CD1c-positive myeloid dendritic cell (primary cell): ENCODE data around the gene TNRC6B.

ENCODE experiments used
- DNase-seq: peaks from one replicate; pipeline ENCODE4 v3.0.0-alpha.2; 2016; ENCODE audit errors: extremely low spot score

The TNRC6B gene

GRCh38 chr22:40326905-40327735 lies 149.4 kb downstream of the TNRC6B start:
- DNase-seq = no peak

- DNase-seq = peak; percentile 16
These were observed 151.1 kb downstream of the TNRC6B start for GRCh38 chr22:40328546-40329456.

- no peak for DNase-seq
These were observed 151.7 kb downstream of the TNRC6B start for GRCh38 chr22:40329466-40329865.

GRCh38 chr22:40330086-40330485 lies 152.4 kb downstream of the TNRC6B start:
- DNase-seq = no peak

GRCh38 chr22:40330615-40331014 lies 152.9 kb downstream of the TNRC6B start:
- DNase-seq = peak; percentile 34

- DNase-seq = no peak
These were observed 154.0 kb downstream of the TNRC6B start for GRCh38 chr22:40331706-40332105.

- DNase-seq = no peak
These were observed 154.6 kb downstream of the TNRC6B start for GRCh38 chr22:40332319-40332781.

- DNase-seq = no peak
These were observed 156.3 kb downstream of the TNRC6B start for GRCh38 chr22:40334060-40334459.

GRCh38 chr22:40334899-40335298 lies 157.2 kb downstream of the TNRC6B start:
- DNase-seq = no peak

GRCh38 chr22:40335358-40335757 lies 157.6 kb downstream of the TNRC6B start:
- DNase-seq = no peak

- DNase-seq = no peak
These were observed 162.3 kb downstream of the TNRC6B start for GRCh38 chr22:40340044-40340443.

GRCh38 chr22:40341604-40342003 lies 163.9 kb downstream of the TNRC6B start:
- no peak for DNase-seq

GRCh38 chr22:40342521-40342920 lies 164.8 kb downstream of the TNRC6B start:
- DNase-seq = no peak

- DNase-seq = no peak
These were observed 167.5 kb downstream of the TNRC6B start for GRCh38 chr22:40345271-40345670.

GRCh38 chr22:40345815-40346184 lies 168.1 kb downstream of the TNRC6B start:
- DNase-seq = peak; percentile 51

- peak; percentile 89 for DNase-seq
These were observed 168.7 kb downstream of the TNRC6B start, which contains the start of gene ADSL for GRCh38 chr22:40346185-40347118. ADSL (plus strand) TSS chr22:40346500; CDS start chr22:40346559, 59 bp downstream.

- no peak for DNase-seq
These were observed 169.6 kb downstream of the TNRC6B start for GRCh38 chr22:40347300-40347699.

- peak; percentile 59 for DNase-seq
These were observed 170.4 kb downstream of the TNRC6B start for GRCh38 chr22:40348025-40348658.

- DNase-seq = no peak
These were observed 175.0 kb downstream of the TNRC6B start for GRCh38 chr22:40352763-40353162.

- DNase-seq = no peak
These were observed 183.4 kb downstream of the TNRC6B start for GRCh38 chr22:40361100-40361499.

GRCh38 chr22:40363059-40363458 lies 185.3 kb downstream of the TNRC6B start:
- DNase-seq = no peak
